Cardiac muscle cell (in vitro differentiated cells and primary cell): Measurements from ENCODE around the gene GIMAP8. TPM values are rescaled to one million over a fixed set of nuclear protein-coding genes. Genes with fewer than 3 reads are reported as not detected.

Experiments used
- DNase-seq, 2 donors: peaks; one replicate each; pipeline versions ENCODE4 v3.0.0 to v3.0.0-alpha.2; 2010 to 2017; ENCODE audit warnings: low read depth in 1 of 2, low spot score in 1 of 2
- H3K27ac ChIP-seq: fragments of 200-600 bp; sonication (generic); 2 replicates; pipeline ENCODE4 v1.5.1; 2016
- H3K27me3 ChIP-seq: fragments of 200-600 bp; sonication (generic); 2 replicates; pipeline ENCODE4 v1.6.0; 2016; ENCODE audit warnings: control low read depth
- H3K36me3 ChIP-seq: fragments of 200-600 bp; sonication (generic); 2 replicates; pipeline ENCODE4 v1.5.1; 2016; ENCODE audit warnings: control low read depth
- H3K4me1 ChIP-seq: fragments of 200-600 bp; sonication (generic); 2 replicates; pipeline ENCODE4 v1.8.1; 2017; ENCODE audit warnings: low read depth, mild to moderate bottlenecking, mixed run types
- H3K4me3 ChIP-seq: fragments of 200-600 bp; sonication (generic); 2 replicates; pipeline ENCODE4 v1.5.1; 2016; ENCODE audit warnings: mild to moderate bottlenecking
- H3K9me3 ChIP-seq: fragments of 200-600 bp; sonication (generic); 2 replicates; pipeline ENCODE4 v1.5.1; 2017; ENCODE audit warnings: low read depth, mild to moderate bottlenecking, control low read depth
- CTCF ChIP-seq: IDR thresholded peaks from 2 replicates; pipeline ENCODE4 v1.5.1; 2012; ENCODE audit warnings: low read depth, mild to moderate bottlenecking, low read length
- polyA plus RNA-seq: library from polyadenylated mRNA; unstranded; fragments of >200 nt; fragmentation: Nextera tagmentation; extraction: Ambion mirVana; gene quantifications from 2 replicates; pipeline ENCODE4 v1.2.1, GENCODE V29; 2016
- total RNA-seq: library from RNA; depleted of rRNA; stranded (reverse); fragments of >200 nt; gene quantifications from 2 replicates; pipeline ENCODE4 v1.2.3, GENCODE V29; 2016

The GIMAP8 gene
- total RNA-seq = 0.11 and 0.24 TPM in 2 replicates
- polyA plus RNA-seq = 0.31 TPM in 1 of 2 replicates, not detected in the other

- Histone ChIP-seq H3K4me1 (no peaks in the 10 kb centered on the region), H3K36me3 (no peaks in the 10 kb centered on the region), H3K27me3 (no peaks in the 10 kb centered on the region), H3K9me3 (no peaks in the 10 kb centered on the region), H3K4me3 (no peak within 1 kb of the TSS), H3K27ac (no peak within 1 kb of the TSS)
- DNase-seq = peak in 1 of 2 donors; percentile 4
- TF ChIP-seq CTCF = no peak
Observed at GRCh38 chr7:150450491-150451001, at the start of gene GIMAP8. GIMAP8 (plus strand) TSS chr7:150450630; CDS start chr7:150466699, 16,069 bp downstream.

- DNase-seq = no peak
- Histone ChIP-seq H3K27me3 (no peaks in the 10 kb centered on the region), H3K9me3 (no peaks in the 10 kb centered on the region), H3K36me3 (no peaks in the 10 kb centered on the region), H3K4me1 (peaks cover 24% of the 10 kb centered on the region), H3K27ac (no peak overlapping the region), H3K4me3 (no peak overlapping the region)
- TF ChIP-seq CTCF = no peak
Observed at GRCh38 chr7:150400788-150401423, 49.5 kb upstream of the GIMAP8 start.

- Histone ChIP-seq H3K4me3 (no peak overlapping the region), H3K9me3 (no peaks in the 10 kb centered on the region), H3K27ac (no peak overlapping the region), H3K4me1 (peaks cover 27% of the 10 kb centered on the region), H3K36me3 (no peaks in the 10 kb centered on the region), H3K27me3 (no peaks in the 10 kb centered on the region)
- no peak for TF ChIP-seq CTCF
- no peak for DNase-seq
Observed at GRCh38 chr7:150401424-150401790, 49.0 kb upstream of the GIMAP8 start.

- Histone ChIP-seq H3K27me3 (no peaks in the 10 kb centered on the region), H3K9me3 (no peaks in the 10 kb centered on the region), H3K36me3 (no peaks in the 10 kb centered on the region), H3K4me3 (no peak overlapping the region), H3K4me1 (peaks cover 27% of the 10 kb centered on the region), H3K27ac (no peak overlapping the region)
- no peak for DNase-seq
- no peak for TF ChIP-seq CTCF
Observed at GRCh38 chr7:150401861-150402631, 48.4 kb upstream of the GIMAP8 start.

GRCh38 chr7:150402671-150403321 is 47.6 kb upstream of the GIMAP8 start:
- H3K9me3 ChIP-seq = no peaks in the 10 kb centered on the region
- DNase-seq = no peak
- H3K27me3 ChIP-seq = no peaks in the 10 kb centered on the region
- no peak overlapping the region for H3K4me3 ChIP-seq
- no peaks in the 10 kb centered on the region for H3K36me3 ChIP-seq
- TF ChIP-seq CTCF = no peak
- peaks cover 27% of the 10 kb centered on the region for H3K4me1 ChIP-seq
- no peak overlapping the region for H3K27ac ChIP-seq
